HTR-8/SVneo (cell line): ENCODE measurements around the gene DNAJB12.
"Not testable (repeated sequence)": the region's sequence is repeated elsewhere in the genome, so short reads cannot be mapped to it uniquely, and the experiment has no call there.

ENCODE experiments used
- DNase-seq: peaks from one replicate; pipeline ENCODE4 v3.0.0; 2011; ENCODE audit warnings: low spot score, mixed read lengths; ENCODE audit not compliant: insufficient read length
- FAIRE-seq: peaks from 2 replicates; lab custom pipeline; 2011; peaks lifted over from hg19 to GRCh38; lab: Jason Lieb, UNC

Gene DNAJB12

GRCh38 chr10:72319416-72320254 lies 35.1 kb downstream of the DNAJB12 start:
- DNase-seq (peak; percentile 81), FAIRE-seq (peak; percentile 23)

- FAIRE-seq, result no peak
Measured at GRCh38 chr10:72318418-72319262, 36.1 kb downstream of the DNAJB12 start.

GRCh38 chr10:72316748-72317435 lies 37.8 kb downstream of the DNAJB12 start:
- FAIRE-seq (no peak), DNase-seq (no peak)

More at GRCh38 chr10:72318418-72319262, 36.1 kb downstream of the DNAJB12 start:
- no peak for DNase-seq

- FAIRE-seq, result no peak
Measured at GRCh38 chr10:72316386-72316700, 38.4 kb downstream of the DNAJB12 start.

GRCh38 chr10:72315611-72316385 lies 38.9 kb downstream of the DNAJB12 start:
- FAIRE-seq (no peak), DNase-seq (no peak)

More at GRCh38 chr10:72316386-72316700, 38.4 kb downstream of the DNAJB12 start:
- no peak for DNase-seq

GRCh38 chr10:72315054-72315453 lies 39.7 kb downstream of the DNAJB12 start:
- DNase-seq (no peak), FAIRE-seq (no peak)

GRCh38 chr10:72314263-72314662 lies 40.5 kb downstream of the DNAJB12 start:
- FAIRE-seq (no peak), DNase-seq (no peak)

- FAIRE-seq (no peak), DNase-seq (no peak)
Measured at GRCh38 chr10:72312865-72313391, 41.8 kb downstream of the DNAJB12 start.

- DNase-seq (no peak), FAIRE-seq (no peak)
Measured at GRCh38 chr10:72311667-72312066, 43.1 kb downstream of the DNAJB12 start.

- DNase-seq (no peak), FAIRE-seq (no peak)
Measured at GRCh38 chr10:72310636-72311035, 44.1 kb downstream of the DNAJB12 start.

- DNase-seq (no peak), FAIRE-seq (no peak)
Measured at GRCh38 chr10:72310241-72310633, 44.5 kb downstream of the DNAJB12 start.

- DNase-seq (no peak), FAIRE-seq (no peak)
Measured at GRCh38 chr10:72309290-72310240, 45.2 kb downstream of the DNAJB12 start.

- FAIRE-seq (no peak), DNase-seq (no peak)
Measured at GRCh38 chr10:72308320-72308987, 46.3 kb downstream of the DNAJB12 start.

- FAIRE-seq, DNase-seq: not testable (repeated sequence)
Measured at GRCh38 chr10:72307711-72308110, 47.0 kb downstream of the DNAJB12 start.

- DNase-seq, result no peak
- FAIRE-seq, result no peak
Measured at GRCh38 chr10:72306215-72306760, 48.4 kb downstream of the DNAJB12 start.

- FAIRE-seq, result no peak
- no peak for DNase-seq
Measured at GRCh38 chr10:72303424-72304128, 51.1 kb downstream of the DNAJB12 start.
